ENCODE data around the gene RGS7. TPM values are rescaled to one million over a fixed set of nuclear protein-coding genes. Genes with fewer than 3 reads are reported as not detected.

RGS7 gene
- total and polyA plus RNA-seq, 2 of the 8 experiments (the other 6 are each of a cell fraction or from before 2014, with no cell fraction given) = 1.6 to 3.0 TPM

- no peak for TF ChIP-seq EZH2 (IDR thresholded peaks at IDR 0.05; ENCODE audit: low read depth, low read length, severe bottlenecking)
- TF ChIP-seq RBBP5 (IDR thresholded peaks at IDR 0.05; ENCODE audit: borderline replicate concordance, low read depth, low read length) = no peak
- TF ChIP-seq SP4 (IDR thresholded peaks at IDR 0.05; ENCODE audit: low read length) = no peak
- no peak for TF ChIP-seq BACH1 (IDR thresholded peaks at IDR 0.05; ENCODE audit: low read length)
- TF ChIP-seq MAFK (IDR thresholded peaks at IDR 0.05; ENCODE audit: low read depth, low read length) = no peak
- no peak for TF ChIP-seq ATF3 (IDR thresholded peaks at IDR 0.05; ENCODE audit: insufficient read depth, low read depth, low read length)
- TF ChIP-seq SP1 (IDR thresholded peaks at IDR 0.05; ENCODE audit: low read depth, low read length) = no peak
Measured at GRCh38 chr1:241274693-241275092, 82.3 kb downstream of the RGS7 start (continued).
